DLD1 (cell line): ENCODE results near the gene CLEC11A.
"Not testable (repeated sequence)": the region's sequence is repeated elsewhere in the genome, so short reads cannot be mapped to it uniquely, and the experiment has no call there.

Experiments
- in situ Hi-C: cut with HindIII; loops from 2 replicates; pipeline ENCODE4 v1.10.0; 2017; ENCODE audit warnings: low sequenced_read_pairs

CLEC11A gene

DNA sequence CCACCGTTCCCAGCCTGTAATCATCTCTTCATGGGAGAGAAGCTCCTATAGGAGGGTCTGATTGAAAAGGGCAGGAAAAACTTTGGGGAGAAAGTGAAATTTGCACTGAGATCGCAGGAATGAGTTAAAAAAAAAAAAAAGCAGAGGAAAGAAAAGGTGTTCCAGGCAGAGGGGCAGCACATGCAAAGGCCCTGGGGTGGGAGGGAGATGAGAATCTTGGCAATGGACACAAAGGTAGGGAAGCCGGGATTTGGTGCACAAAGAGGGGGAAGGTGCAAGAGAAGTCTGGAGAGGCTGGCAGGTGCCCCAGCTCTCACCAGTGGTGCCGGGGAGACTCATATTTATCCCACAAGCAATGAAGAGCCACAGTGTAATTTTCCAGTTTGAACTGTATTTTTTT, 30.7 kb downstream of the CLEC11A start:
- in situ Hi-C loops, result no loop called here

- in situ Hi-C loops, result not testable (repeated sequence)
Measured at GRCh38 chr19:50756244-50756643, 33.1 kb downstream of the CLEC11A start.

DNA sequence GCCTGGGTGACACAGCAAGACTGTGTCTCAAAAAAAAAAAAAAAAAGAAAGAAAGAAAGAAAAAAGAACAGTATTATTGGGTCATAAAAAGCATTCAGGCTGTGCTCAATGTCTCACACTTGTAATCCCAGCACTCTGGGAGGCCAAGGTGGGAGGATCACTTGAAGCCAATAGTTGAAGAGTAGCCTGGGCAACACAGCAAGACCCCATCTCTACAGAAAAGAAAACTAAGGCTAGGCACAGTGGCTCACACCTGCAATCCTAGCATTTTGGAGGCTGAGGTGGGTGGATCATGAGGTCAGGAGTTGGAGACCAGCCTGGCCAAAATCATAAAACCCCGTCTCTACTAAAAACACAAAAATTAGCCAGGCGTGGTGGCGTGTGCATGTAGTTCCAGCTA, 34.5 kb downstream of the CLEC11A start:
- in situ Hi-C loops, result not testable (repeated sequence)

GRCh38 chr19:50759076-50759475, 35.9 kb downstream of the CLEC11A start:
- in situ Hi-C loops, result not testable (repeated sequence)

DNA sequence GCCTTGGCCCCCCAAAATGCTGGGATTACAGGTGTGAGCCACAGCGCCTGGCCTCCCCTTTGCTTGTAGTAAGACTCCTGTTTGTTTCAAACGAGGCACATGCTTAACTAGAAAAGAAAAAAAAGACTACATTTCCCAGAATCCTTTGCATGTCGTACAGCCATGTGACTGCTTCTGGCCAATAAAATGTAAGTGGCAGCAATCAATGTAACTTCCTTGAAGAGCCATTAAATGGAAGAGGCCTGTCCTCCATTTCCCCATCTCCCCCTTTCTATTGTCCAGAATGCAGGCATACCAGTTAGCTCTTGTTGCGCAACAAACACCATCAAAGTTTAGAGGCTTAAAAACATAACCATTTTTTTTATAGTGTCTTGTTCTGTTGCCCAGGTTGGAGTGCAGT, 36.7 kb downstream of the CLEC11A start:
- in situ Hi-C loops, result no loop called here

- in situ Hi-C loops, result not testable (repeated sequence)
Measured at GRCh38 chr19:50761501-50761900, 38.3 kb downstream of the CLEC11A start.

- in situ Hi-C loops, result not testable (repeated sequence)
Measured at GRCh38 chr19:50763521-50763920, 40.4 kb downstream of the CLEC11A start.

DNA sequence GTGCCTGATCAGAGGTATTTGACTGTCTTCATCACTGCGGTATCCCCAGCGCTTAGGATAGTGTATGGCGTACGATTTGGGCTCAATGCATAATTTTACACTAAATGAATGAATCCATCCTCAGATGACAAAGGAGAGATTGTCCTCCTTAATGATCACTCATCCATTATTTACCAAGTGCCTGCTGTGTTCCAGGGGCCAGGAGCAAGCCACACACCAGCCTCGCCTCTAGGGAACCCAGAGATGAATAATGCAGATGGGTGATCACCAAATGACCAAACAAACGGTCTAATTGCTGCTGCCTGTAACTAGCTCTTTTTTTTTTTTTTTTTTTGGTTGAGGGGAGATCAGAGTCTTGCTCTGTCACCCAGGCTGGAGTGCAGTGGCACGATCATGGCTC, 41.2 kb downstream of the CLEC11A start:
- in situ Hi-C loops, result no loop called here

- in situ Hi-C loops, result not testable (repeated sequence)
Measured at GRCh38 chr19:50766746-50767145, 43.6 kb downstream of the CLEC11A start.

DNA sequence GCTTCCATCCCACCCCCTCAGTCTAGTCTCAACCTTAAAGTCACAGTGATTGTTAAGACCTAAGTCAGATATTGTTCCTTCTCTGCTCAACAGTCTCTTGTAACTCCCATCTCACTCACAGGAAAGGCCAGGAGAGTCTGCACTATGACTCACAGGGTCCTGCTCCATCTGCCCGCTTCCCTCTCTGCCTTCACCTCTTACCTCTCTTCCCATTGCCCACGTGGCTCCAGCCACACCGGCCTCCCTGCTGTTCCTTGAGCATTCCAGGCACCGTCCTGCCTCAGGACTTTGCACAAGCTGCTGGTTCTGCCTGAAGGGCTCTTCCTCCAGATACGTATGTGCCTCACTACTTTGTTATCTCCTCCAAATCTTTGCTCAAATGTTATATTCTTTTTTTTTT, 44.1 kb downstream of the CLEC11A start:
- in situ Hi-C loops, result not testable (repeated sequence)

- in situ Hi-C loops, result no loop called here
Measured at GRCh38 chr19:50768277-50768676, 45.1 kb downstream of the CLEC11A start.

DNA sequence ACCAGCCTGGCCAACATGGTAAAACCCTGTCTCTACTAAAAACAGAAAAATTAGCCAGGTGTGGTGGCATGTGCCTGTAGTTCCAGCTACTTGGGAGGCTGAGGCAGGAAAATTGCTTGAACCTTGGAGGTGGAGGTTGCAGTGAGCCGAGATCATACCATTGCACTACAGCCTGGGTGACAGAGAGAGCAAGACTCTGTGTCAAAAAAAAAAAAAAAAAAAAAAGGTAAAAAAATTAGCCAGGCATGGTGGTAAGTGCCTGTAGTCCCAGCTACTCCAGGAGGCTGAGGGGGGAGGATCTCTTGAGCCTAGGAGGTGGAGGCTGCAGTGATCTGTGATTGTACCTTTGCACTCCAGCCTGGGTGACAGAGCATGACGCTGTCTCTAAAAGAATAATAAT, 47.0 kb downstream of the CLEC11A start, which contains the start of gene GPR32:
Gene GPR32 (plus strand): TSS at position 301 of the 400 bp plus-strand sequence. CDS start 137 bp downstream, outside the sequence.
- in situ Hi-C loops, result not testable (repeated sequence)

DNA sequence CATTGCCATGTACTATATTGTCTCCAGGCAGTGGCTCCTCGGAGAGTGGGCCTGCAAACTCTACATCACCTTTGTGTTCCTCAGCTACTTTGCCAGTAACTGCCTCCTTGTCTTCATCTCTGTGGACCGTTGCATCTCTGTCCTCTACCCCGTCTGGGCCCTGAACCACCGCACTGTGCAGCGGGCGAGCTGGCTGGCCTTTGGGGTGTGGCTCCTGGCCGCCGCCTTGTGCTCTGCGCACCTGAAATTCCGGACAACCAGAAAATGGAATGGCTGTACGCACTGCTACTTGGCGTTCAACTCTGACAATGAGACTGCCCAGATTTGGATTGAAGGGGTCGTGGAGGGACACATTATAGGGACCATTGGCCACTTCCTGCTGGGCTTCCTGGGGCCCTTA, 47.7 kb downstream of the CLEC11A start:
- in situ Hi-C loops, result no loop called here

DNA sequence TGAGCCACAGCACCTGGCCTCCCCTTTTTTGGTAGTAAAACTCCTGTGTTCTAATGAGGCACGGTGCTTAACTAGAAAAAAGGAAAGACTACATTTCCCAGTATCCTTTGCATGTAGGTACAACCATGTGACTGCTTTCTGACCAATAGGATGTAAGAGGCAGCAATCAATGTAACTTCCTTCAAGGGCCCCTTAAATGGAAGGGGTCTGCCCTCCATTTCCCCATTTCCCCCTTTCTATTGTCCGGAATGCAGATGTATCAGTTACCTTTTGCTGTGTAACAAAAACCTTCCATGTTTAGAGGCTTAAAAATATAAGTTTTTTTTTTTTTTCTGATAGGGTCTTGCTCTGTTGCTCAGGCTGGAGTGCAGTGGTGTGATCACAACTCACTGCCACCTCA, 49.3 kb downstream of the CLEC11A start:
- in situ Hi-C loops, result no loop called here

DNA sequence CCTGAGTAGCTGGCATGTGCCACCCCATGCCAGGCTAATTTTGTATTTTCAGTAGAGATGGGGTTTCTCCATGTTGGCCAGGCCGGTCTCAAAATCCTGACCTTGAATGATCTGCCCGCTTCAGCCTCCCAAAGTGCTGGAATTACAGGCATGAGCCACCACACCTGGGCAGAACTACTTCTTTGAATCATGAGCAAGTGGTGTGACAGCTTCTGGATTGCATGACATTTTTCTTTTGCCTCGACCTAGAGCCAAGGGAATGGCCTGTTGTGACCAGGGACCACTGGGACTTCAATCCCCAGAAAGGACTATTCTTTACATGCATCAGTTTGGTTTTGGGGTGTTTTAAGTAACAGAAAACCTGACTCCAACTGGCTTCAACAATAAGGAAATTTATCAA, 49.7 kb downstream of the CLEC11A start:
- in situ Hi-C loops, result not testable (repeated sequence)

- in situ Hi-C loops, result not testable (repeated sequence)
Measured at GRCh38 chr19:50773454-50773853, 50.3 kb downstream of the CLEC11A start.
